ENCODE data around the gene RASGRP2.

- no peak for TF ChIP-seq CTCF (IDR thresholded peaks at IDR 0.05)
- TF ChIP-seq POLR2AphosphoS5 (IDR thresholded peaks at IDR 0.05) = no peak
These were observed 15.1 kb downstream of the RASGRP2 start for GRCh38 chr11:64728757-64729365.
